Cardiac muscle cell (in vitro differentiated cells and primary cell): ENCODE data around the gene SRPK2. TPM values are rescaled to one million over a fixed set of nuclear protein-coding genes. Genes with fewer than 3 reads are reported as not detected.

Experiments used
- DNase-seq, 2 donors: peaks; one replicate each; pipeline versions ENCODE4 v3.0.0 to v3.0.0-alpha.2; 2010 to 2017; ENCODE audit warnings: low read depth in 1 of 2, low spot score in 1 of 2
- H3K27ac ChIP-seq: fragments of 200-600 bp; sonication (generic); 2 replicates; pipeline ENCODE4 v1.5.1; 2016
- H3K27me3 ChIP-seq: fragments of 200-600 bp; sonication (generic); 2 replicates; pipeline ENCODE4 v1.6.0; 2016; ENCODE audit warnings: control low read depth
- H3K36me3 ChIP-seq: fragments of 200-600 bp; sonication (generic); 2 replicates; pipeline ENCODE4 v1.5.1; 2016; ENCODE audit warnings: control low read depth
- H3K4me1 ChIP-seq: fragments of 200-600 bp; sonication (generic); 2 replicates; pipeline ENCODE4 v1.8.1; 2017; ENCODE audit warnings: low read depth, mild to moderate bottlenecking, mixed run types
- H3K4me3 ChIP-seq: fragments of 200-600 bp; sonication (generic); 2 replicates; pipeline ENCODE4 v1.5.1; 2016; ENCODE audit warnings: mild to moderate bottlenecking
- H3K9me3 ChIP-seq: fragments of 200-600 bp; sonication (generic); 2 replicates; pipeline ENCODE4 v1.5.1; 2017; ENCODE audit warnings: low read depth, mild to moderate bottlenecking, control low read depth
- CTCF ChIP-seq: IDR thresholded peaks from 2 replicates; pipeline ENCODE4 v1.5.1; 2012; ENCODE audit warnings: low read depth, mild to moderate bottlenecking, low read length
- polyA plus RNA-seq: library from polyadenylated mRNA; unstranded; fragments of >200 nt; fragmentation: Nextera tagmentation; extraction: Ambion mirVana; gene quantifications from 2 replicates; pipeline ENCODE4 v1.2.1, GENCODE V29; 2016
- total RNA-seq: library from RNA; depleted of rRNA; stranded (reverse); fragments of >200 nt; gene quantifications from 2 replicates; pipeline ENCODE4 v1.2.3, GENCODE V29; 2016

SRPK2 gene
- total and polyA plus RNA-seq, 2 experiments from 2014 or later, result 35.4 to 37.1 TPM

GRCh38 chr7:105209433-105209832 lies 179.3 kb downstream of the SRPK2 start:
- no peak for TF ChIP-seq CTCF
- peaks cover 9% of the 10 kb centered on the region for H3K4me1 ChIP-seq
- no peaks in the 10 kb centered on the region for H3K27me3 ChIP-seq
- no peaks in the 10 kb centered on the region for H3K9me3 ChIP-seq
- H3K36me3 ChIP-seq, result no peaks in the 10 kb centered on the region
- H3K4me3 ChIP-seq, result no peak overlapping the region
- H3K27ac ChIP-seq, result no peak overlapping the region
- DNase-seq, result no peak

- no peak for DNase-seq
- no peak overlapping the region for H3K4me3 ChIP-seq
- no peak for TF ChIP-seq CTCF
- H3K4me1 ChIP-seq, result peaks cover 9% of the 10 kb centered on the region
- no peaks in the 10 kb centered on the region for H3K9me3 ChIP-seq
- no peaks in the 10 kb centered on the region for H3K27me3 ChIP-seq
- H3K27ac ChIP-seq, result no peak overlapping the region
- no peaks in the 10 kb centered on the region for H3K36me3 ChIP-seq
These were observed 181.7 kb downstream of the SRPK2 start for GRCh38 chr7:105206985-105207384.

- Histone ChIP-seq H3K4me3 (no peak overlapping the region), H3K27ac (no peak overlapping the region), H3K36me3 (no peaks in the 10 kb centered on the region), H3K27me3 (no peaks in the 10 kb centered on the region), H3K4me1 (peaks cover 4% of the 10 kb centered on the region), H3K9me3 (no peaks in the 10 kb centered on the region)
- TF ChIP-seq CTCF, result no peak
- no peak for DNase-seq
These were observed 183.0 kb downstream of the SRPK2 start for GRCh38 chr7:105205592-105206237.

- Histone ChIP-seq H3K36me3 (no peaks in the 10 kb centered on the region), H3K27ac (no peak overlapping the region), H3K4me1 (no peaks in the 10 kb centered on the region), H3K9me3 (no peaks in the 10 kb centered on the region), H3K4me3 (no peak overlapping the region), H3K27me3 (no peaks in the 10 kb centered on the region)
- TF ChIP-seq CTCF, result no peak
- no peak for DNase-seq
These were observed 183.8 kb downstream of the SRPK2 start for GRCh38 chr7:105204953-105205352.

- Histone ChIP-seq H3K4me1 (no peaks in the 10 kb centered on the region), H3K27ac (no peak overlapping the region), H3K4me3 (no peak overlapping the region), H3K27me3 (no peaks in the 10 kb centered on the region), H3K9me3 (no peaks in the 10 kb centered on the region), H3K36me3 (no peaks in the 10 kb centered on the region)
- no peak for TF ChIP-seq CTCF
- DNase-seq, result no peak
These were observed 184.2 kb downstream of the SRPK2 start for GRCh38 chr7:105204520-105204919.

- no peaks in the 10 kb centered on the region for H3K27me3 ChIP-seq
- DNase-seq, result no peak
- H3K9me3 ChIP-seq, result no peaks in the 10 kb centered on the region
- no peak for TF ChIP-seq CTCF
- H3K36me3 ChIP-seq, result no peaks in the 10 kb centered on the region
- no peak overlapping the region for H3K4me3 ChIP-seq
- H3K4me1 ChIP-seq, result peaks cover 16% of the 10 kb centered on the region
- peak overlapping the region; percentile 16 for H3K27ac ChIP-seq
These were observed 186.1 kb downstream of the SRPK2 start for GRCh38 chr7:105202616-105203015.
